Neural progenitor cell (in vitro differentiated cells): ENCODE measurements around the gene APEH. TPM values are rescaled to one million over a fixed set of nuclear protein-coding genes. Genes with fewer than 3 reads are reported as not detected.

ENCODE experiments used
- DNase-seq: peaks from one replicate; pipeline ENCODE4 v3.0.0-alpha.2; 2016; ENCODE audit warnings: low spot score
- H2AFZ ChIP-seq: fragments of 200-600 bp; sonication (generic); replicated peaks from 2 replicates; pipeline ENCODE4 v1.6.1; 2016; ENCODE audit warnings: antibody characterized with exemption
- H3F3A ChIP-seq: fragments of 200-600 bp; sonication (generic); 2 replicates; pipeline ENCODE4 v1.6.1; 2016; ENCODE audit warnings: antibody characterized with exemption, low read depth
- H3K27ac ChIP-seq: fragments of 200-600 bp; sonication (generic); 2 replicates; pipeline ENCODE4 v1.5.1; 2016; ENCODE audit warnings: mild to moderate bottlenecking
- H3K27me3 ChIP-seq: fragments of 200-600 bp; sonication (generic); 2 replicates; pipeline ENCODE4 v1.6.1; 2016; ENCODE audit warnings: mild to moderate bottlenecking, moderate library complexity
- H3K36me3 ChIP-seq: fragments of 200-600 bp; sonication (generic); 2 replicates; pipeline ENCODE4 v1.5.1; 2016
- H3K4me1 ChIP-seq: fragments of 200-600 bp; sonication (generic); 2 replicates; pipeline ENCODE4 v1.6.1; 2016; ENCODE audit warnings: mixed run types
- H3K4me2 ChIP-seq: fragments of 200-600 bp; sonication (generic); 2 replicates; pipeline ENCODE4 v1.6.1; 2016
- H3K4me3 ChIP-seq: fragments of 200-600 bp; sonication (generic); 2 replicates; pipeline ENCODE4 v1.5.1; 2016
- H3K79me2 ChIP-seq: fragments of 200-600 bp; sonication (generic); 2 replicates; pipeline ENCODE4 v1.6.1; 2016; ENCODE audit warnings: low read depth
- H3K9ac ChIP-seq: fragments of 200-600 bp; sonication (generic); 2 replicates; pipeline ENCODE4 v1.6.1; 2016
- H3K9me3 ChIP-seq: fragments of 200-600 bp; sonication (generic); 2 replicates; pipeline ENCODE4 v1.5.1; 2016; ENCODE audit warnings: low read depth
- H4K20me1 ChIP-seq: fragments of 200-600 bp; sonication (generic); 2 replicates; pipeline ENCODE4 v1.6.1; 2016; ENCODE audit warnings: low read depth
- H3K27ac Mint-ChIP-seq: 3 replicates; pipeline ENCODE4 v1.8.0; 2021; ENCODE audit warnings: mixed read lengths
- H3K27me3 Mint-ChIP-seq: 2 replicates; pipeline ENCODE4 v1.8.0; 2022; ENCODE audit warnings: low read depth, mild to moderate bottlenecking, inconsistent platforms, moderate library complexity, mixed read lengths; ENCODE audit not compliant: insufficient read depth
- H3K36me3 Mint-ChIP-seq: 3 replicates; pipeline ENCODE4 v1.8.0; 2021; ENCODE audit warnings: mixed read lengths
- H3K4me1 Mint-ChIP-seq: 3 replicates; pipeline ENCODE4 v1.8.0; 2021; ENCODE audit warnings: mixed read lengths
- H3K4me3 Mint-ChIP-seq: 3 replicates; pipeline ENCODE4 v1.8.0; 2021; ENCODE audit warnings: mild to moderate bottlenecking, moderate library complexity, mixed read lengths
- H3K9me3 Mint-ChIP-seq: 3 replicates; pipeline ENCODE4 v1.8.0; 2020; ENCODE audit warnings: mixed read lengths
- CTCF ChIP-seq: fragments of 200-600 bp; sonication (generic); IDR thresholded peaks from 2 replicates; pipeline ENCODE4 v1.5.1; 2017; ENCODE audit warnings: antibody characterized with exemption, mild to moderate bottlenecking
- EZH2 ChIP-seq: fragments of 200-600 bp; sonication (generic); IDR thresholded peaks from 2 replicates; pipeline ENCODE4 v1.6.1; 2017; ENCODE audit warnings: antibody characterized with exemption, mild to moderate bottlenecking, moderate library complexity
- EZH2phosphoT487 ChIP-seq: fragments of 200-600 bp; sonication (generic); IDR thresholded peaks from 2 replicates; pipeline ENCODE4 v1.6.1; 2017; ENCODE audit warnings: antibody characterized with exemption
- total RNA-seq: library from RNA; depleted of rRNA; stranded (reverse); fragments of >200 nt; gene quantifications from 2 replicates; pipeline ENCODE4 v1.2.3, GENCODE V29; 2015; ENCODE audit warnings: low replicate concordance

The APEH gene
- total RNA-seq, 1 donor from 2014 or later: 132 TPM

- Histone ChIP-seq H4K20me1 (no peaks in the 10 kb centered on the region), H3K4me2 (no peak overlapping the region), H3K36me3 (no peaks in the 10 kb centered on the region), H2AFZ (no peak overlapping the region), H3K27me3 (peaks cover 8% of the 10 kb centered on the region), H3K79me2 (peaks cover 12% of the 10 kb centered on the region), H3K4me1 (peaks cover 8% of the 10 kb centered on the region), H3F3A (peaks cover 49% of the 10 kb centered on the region), H3K4me3 (no peak overlapping the region), H3K9me3 (no peaks in the 10 kb centered on the region), H3K27ac (no peak overlapping the region), H3K9ac (no peak overlapping the region)
- H3K27me3 Mint-ChIP-seq: peaks cover 9% of the 10 kb centered on the region
- peaks cover 25% of the 10 kb centered on the region for H3K4me1 Mint-ChIP-seq
- H3K9me3 Mint-ChIP-seq: no peaks in the 10 kb centered on the region
- H3K4me3 Mint-ChIP-seq: peak overlapping the region; percentile 71
- peak overlapping the region; percentile 21 for H3K27ac Mint-ChIP-seq
- no peak for TF ChIP-seq CTCF
- TF ChIP-seq EZH2phosphoT487: no peak
- no peak for TF ChIP-seq EZH2
- DNase-seq: no peak
- H3K36me3 Mint-ChIP-seq: peaks cover 11% of the 10 kb centered on the region
Observed at GRCh38 chr3:49720855-49721595, 46.9 kb downstream of the APEH start.

- Histone ChIP-seq H3K79me2 (peaks cover 12% of the 10 kb centered on the region), H3K9ac (no peak overlapping the region), H3K4me2 (no peak overlapping the region), H3K9me3 (no peaks in the 10 kb centered on the region), H4K20me1 (no peaks in the 10 kb centered on the region), H3K27me3 (peaks cover 8% of the 10 kb centered on the region), H3K36me3 (no peaks in the 10 kb centered on the region), H3K27ac (no peak overlapping the region), H3K4me3 (no peak overlapping the region), H3F3A (peaks cover 50% of the 10 kb centered on the region), H3K4me1 (peaks cover 8% of the 10 kb centered on the region), H2AFZ (no peak overlapping the region)
- no peak for TF ChIP-seq EZH2phosphoT487
- TF ChIP-seq EZH2: no peak
- TF ChIP-seq CTCF: no peak
- no peak overlapping the region for H3K27ac Mint-ChIP-seq
- H3K36me3 Mint-ChIP-seq: peaks cover 11% of the 10 kb centered on the region
- H3K4me3 Mint-ChIP-seq: peak overlapping the region; percentile 53
- no peak for DNase-seq
- H3K4me1 Mint-ChIP-seq: peaks cover 25% of the 10 kb centered on the region
- peaks cover 9% of the 10 kb centered on the region for H3K27me3 Mint-ChIP-seq
- H3K9me3 Mint-ChIP-seq: no peaks in the 10 kb centered on the region
Observed at GRCh38 chr3:49721596-49721895, 47.4 kb downstream of the APEH start.

GRCh38 chr3:49721896-49722781 lies 48.0 kb downstream of the APEH start:
- H4K20me1 ChIP-seq: no peaks in the 10 kb centered on the region
- H3F3A ChIP-seq: peaks cover 50% of the 10 kb centered on the region
- no peak overlapping the region for H3K27ac ChIP-seq
- H3K4me2 ChIP-seq: peak overlapping the region; percentile 81
- Mint-ChIP-seq H3K27me3 (peaks cover 9% of the 10 kb centered on the region), H3K9me3 (no peaks in the 10 kb centered on the region), H3K36me3 (peaks cover 11% of the 10 kb centered on the region), H3K4me3 (peak overlapping the region; percentile 94), H3K4me1 (peaks cover 25% of the 10 kb centered on the region), H3K27ac (peak overlapping the region; percentile 57)
- TF ChIP-seq EZH2phosphoT487 (no peak), EZH2 (no peak), CTCF (no peak)
- DNase-seq: no peak
- H3K79me2 ChIP-seq: peaks cover 12% of the 10 kb centered on the region
- H2AFZ ChIP-seq: no peak overlapping the region
- peaks cover 8% of the 10 kb centered on the region for H3K27me3 ChIP-seq
- no peaks in the 10 kb centered on the region for H3K9me3 ChIP-seq
- H3K4me3 ChIP-seq: no peak overlapping the region
- peaks cover 8% of the 10 kb centered on the region for H3K4me1 ChIP-seq
- H3K36me3 ChIP-seq: no peaks in the 10 kb centered on the region
- H3K9ac ChIP-seq: no peak overlapping the region
